ENCODE data around the gene NARF.
"Not testable (repeated sequence)": the region's sequence is repeated elsewhere in the genome, so short reads cannot be mapped to it uniquely, and the experiment has no call there.

Gene NARF

DNA sequence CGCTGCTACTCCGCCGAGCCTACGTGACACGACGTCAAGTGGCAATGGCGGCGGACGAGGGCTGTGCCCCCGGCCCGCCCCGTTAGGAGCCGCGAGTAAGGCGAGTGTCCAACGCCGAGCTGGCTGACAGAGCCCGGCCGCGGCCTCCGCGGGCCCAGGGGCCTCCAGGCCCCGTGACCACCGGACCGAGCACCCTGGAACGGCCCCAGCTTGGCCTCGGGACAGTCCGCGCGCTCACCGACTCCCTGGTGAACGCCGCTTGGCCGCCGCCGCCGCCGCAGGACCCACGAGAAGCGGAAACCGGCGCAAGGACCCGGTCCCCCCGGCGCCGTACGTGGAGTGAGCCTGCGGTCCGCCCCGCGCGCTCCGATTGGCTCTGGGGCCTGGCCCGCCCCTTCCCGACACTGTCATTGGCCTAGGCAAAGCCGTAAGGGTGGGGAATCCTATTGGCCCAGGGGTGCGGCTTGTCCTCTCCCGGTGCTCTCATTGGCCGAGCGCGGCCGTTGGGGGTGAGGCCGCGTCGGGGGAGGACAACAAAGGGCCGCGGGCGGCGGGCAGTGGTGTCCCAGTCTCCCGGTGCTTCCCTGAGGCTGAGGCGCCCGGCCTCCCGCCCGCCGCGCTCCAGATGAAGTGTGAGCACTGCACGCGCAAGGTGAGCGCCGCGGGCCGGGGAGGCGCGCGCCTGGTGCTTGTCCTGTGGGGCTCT lies at the start of gene NARF:
Gene NARF, plus strand, starts transcription at position 563 of the 706 bp plus-strand sequence. Its CDS starts 63 bp downstream, at position 626.
- DNase-seq = no peak

GRCh38 chr17:82408938-82409318 lies 49.6 kb upstream of the NARF start:
- no peak for DNase-seq

GRCh38 chr17:82410014-82410716 lies 48.4 kb upstream of the NARF start:
- no peak for DNase-seq

GRCh38 chr17:82411396-82412053 lies 47.0 kb upstream of the NARF start:
- DNase-seq = no peak

GRCh38 chr17:82412081-82412480 lies 46.5 kb upstream of the NARF start:
- DNase-seq = not testable (repeated sequence)

- no peak for DNase-seq
Observed at GRCh38 chr17:82412535-82413520, 45.7 kb upstream of the NARF start.

DNA sequence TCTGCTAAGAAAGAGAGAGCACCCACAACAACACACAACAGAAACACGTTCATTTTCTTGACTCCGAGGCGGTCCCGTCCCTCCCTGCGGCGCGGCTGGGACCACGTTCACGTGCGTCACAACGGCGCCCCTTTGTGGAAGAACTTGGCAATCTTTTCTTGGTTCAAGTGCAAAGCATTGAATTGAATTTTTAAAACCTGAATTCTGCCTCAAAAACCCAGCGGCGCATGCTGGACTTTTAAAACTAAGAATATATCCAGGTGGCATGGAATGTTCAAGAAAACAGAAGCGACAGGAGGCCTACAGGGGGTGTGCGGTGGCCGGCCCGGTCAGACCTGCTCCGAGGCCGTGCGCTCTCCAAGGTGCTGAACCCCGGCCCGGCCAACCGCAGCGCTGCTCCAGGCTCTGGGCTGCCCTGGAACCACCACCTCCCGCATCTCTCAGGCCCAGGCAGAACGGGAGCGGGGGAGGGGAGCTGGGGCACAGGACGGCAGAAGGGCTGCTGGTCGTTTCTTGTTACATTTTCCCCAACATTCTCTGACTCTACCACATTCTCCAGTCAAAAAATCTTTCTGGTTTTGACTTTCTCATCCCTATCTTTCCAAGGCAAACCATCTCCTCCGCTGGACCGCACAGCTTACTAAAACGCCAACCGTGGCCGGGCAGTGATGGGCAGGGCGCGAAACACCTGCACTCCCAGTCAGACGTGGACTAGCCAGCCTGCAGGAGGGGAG lies 43.8 kb upstream of the NARF start:
- DNase-seq = no peak

GRCh38 chr17:82415336-82415735 lies 43.2 kb upstream of the NARF start:
- no peak for DNase-seq

DNA sequence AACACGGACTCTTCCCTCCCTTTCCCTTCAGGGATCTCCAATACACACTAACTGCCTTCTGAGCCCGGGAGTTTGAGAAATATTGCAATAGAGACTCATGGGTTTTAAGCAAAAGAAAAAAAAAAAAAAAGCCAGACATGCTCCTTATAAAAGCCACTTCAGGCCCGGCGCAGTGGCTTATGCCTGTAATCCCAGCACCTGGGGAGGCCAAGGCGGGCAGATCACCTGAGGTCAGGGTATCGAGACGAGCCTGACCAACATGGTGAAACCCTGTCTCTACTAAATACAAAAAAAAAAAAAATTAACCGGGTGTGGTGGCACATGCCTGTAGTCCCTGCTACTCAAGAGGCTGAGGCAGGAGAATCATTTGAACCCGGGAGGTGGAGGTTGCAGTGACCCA lies 42.8 kb upstream of the NARF start:
- no peak for DNase-seq

- DNase-seq = no peak
Observed at GRCh38 chr17:82416264-82416663, 42.3 kb upstream of the NARF start.

DNA sequence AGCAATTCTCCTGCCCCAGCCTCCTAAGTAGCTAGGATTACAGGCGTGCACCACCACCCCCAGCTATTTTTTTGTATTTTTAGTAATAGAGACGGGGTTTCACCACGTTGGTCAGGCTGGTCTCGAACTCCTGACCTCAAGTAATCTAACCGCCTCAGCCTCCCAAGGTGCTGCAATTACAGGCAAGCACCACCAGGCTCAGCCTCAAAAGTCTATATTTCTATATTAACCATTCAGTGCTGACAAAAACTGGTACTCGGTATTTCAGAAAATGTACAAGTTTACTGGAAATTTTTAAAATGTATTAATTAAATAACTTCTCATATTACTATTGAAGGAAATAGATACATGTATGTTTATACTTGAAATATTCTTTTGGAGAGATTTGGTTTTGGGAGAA lies 41.8 kb upstream of the NARF start:
- DNase-seq = no peak

DNA sequence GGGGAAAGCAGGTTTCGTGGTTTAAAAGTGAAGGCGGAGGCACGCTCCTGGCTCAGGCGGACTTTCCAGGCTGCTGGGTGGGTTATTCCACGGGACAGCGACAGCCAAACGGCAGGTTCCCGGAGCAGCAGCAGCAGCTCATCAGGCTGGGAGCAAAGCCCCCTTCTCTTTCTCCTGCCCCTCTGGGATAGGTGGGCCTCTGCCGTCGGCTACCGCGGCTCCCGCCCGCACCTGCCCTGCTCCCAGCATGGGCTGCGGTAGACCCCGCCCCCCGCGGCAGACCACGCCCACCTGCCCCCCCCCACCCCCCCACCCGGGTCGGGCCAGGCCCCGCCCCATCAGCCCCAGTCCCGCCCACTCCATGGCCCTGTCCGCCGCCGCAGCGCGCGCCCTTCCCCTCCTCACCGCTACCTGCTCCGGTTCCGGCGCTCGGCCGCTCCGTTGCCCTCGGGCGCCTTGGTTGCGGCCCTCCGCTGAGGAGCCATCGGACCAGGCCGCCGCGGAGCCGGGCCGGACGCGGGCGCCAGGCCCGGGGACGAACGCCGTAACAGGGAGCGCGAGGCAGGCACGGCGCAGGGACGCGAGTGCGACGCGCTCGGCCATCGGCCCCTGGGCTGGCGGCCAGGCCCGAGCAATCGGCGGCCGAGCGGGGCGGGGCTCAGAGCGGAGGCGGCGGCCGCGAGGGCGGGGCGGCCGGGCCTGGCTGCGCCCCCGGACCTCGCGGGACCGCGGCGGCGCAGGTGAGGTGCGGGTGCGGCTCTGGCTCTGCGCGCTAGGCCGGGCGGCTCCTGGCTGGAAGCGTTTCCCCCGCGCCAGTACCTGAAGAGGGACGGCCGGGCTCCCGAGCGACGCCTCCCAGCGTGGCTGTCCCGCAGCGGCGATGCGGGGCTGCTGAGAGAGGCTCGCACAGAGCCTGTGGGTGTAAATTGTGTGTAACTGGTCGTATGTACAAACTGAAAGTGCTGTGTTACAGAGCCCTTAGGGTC lies 40.2 kb upstream of the NARF start, which contains the start of the genes HEXD and OGFOD3:
Gene HEXD, plus strand, starts transcription at position 347 of the 986 bp plus-strand sequence. CDS start 1,453 bp downstream, outside the sequence.
Gene OGFOD3, minus strand, starts transcription at position 586 of the 986 bp plus-strand sequence. Its CDS starts 101 bp downstream, at position 485.
- no peak for DNase-seq

DNA sequence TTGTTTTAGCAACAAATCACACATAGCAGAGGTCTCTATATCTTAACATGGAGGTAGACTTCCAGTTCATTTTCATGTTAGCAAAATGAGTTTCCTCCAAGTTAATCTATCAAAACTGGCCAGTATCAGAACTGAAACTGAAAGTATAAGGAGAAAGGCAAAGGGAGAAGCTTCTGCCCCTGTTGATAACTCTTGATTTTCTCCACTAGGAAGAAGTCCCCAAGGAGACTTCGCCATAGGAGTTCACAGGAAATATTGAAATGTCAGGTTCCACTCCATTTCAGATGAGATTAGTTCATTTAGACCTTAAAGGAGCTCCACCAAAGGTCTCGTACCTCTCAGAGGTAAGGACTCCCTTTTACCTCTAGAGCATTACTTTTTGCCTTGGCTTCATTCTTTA lies 39.0 kb upstream of the NARF start:
- DNase-seq = no peak

- DNase-seq = no peak
Observed at GRCh38 chr17:82424001-82424862, 34.3 kb upstream of the NARF start.

DNA sequence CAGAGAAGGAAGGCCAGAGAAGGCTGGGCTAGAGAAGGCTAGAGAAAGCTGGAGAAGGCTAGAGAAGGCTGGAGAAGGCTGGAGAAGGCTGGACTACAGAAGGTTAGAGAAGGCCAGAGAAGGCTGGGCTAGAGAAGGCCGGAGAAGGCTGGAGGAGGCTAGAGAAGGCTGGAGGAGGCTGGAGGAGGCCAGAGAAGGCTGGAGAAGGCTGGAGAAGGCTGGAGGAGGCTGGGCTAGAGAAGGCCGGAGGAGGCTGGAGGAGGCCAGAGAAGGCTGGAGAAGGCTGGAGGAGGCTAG lies 33.7 kb upstream of the NARF start:
- no peak for DNase-seq

DNA sequence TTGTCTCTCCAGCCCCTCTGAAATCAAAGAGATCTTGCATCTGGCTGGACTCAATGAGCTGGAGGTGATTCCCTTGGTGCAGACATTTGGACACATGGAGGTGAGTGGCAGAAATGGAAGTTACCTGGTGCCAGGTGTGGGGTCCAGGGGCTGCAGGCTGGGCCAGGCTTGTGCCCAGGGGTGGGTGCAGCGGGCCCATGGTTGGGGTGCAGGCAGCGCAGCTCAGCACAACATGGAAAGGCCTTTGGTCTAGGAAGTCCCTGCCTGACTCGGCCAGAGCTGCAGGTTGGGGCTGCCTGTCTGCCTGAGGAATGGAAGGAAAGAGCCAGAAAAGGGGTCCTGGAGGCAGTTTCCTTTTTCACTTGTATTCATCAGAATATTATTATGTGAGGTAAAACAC lies 30.0 kb upstream of the NARF start:
- no peak for DNase-seq

- no peak for DNase-seq
Observed at GRCh38 chr17:82429824-82430223, 28.7 kb upstream of the NARF start.

- no peak for DNase-seq
Observed at GRCh38 chr17:82432017-82432416, 26.5 kb upstream of the NARF start.

GRCh38 chr17:82433560-82434215 lies 24.9 kb upstream of the NARF start:
- no peak for DNase-seq

Data from cortex of kidney (tissue), 1 donor.